HG03460 (cell line): ENCODE measurements around the gene FILIP1L.

ENCODE experiments used
- ATAC-seq: cut with Tn5 transposase; IDR thresholded peaks from one replicate; pipeline ENCODE4 v1.9.1; 2021; ENCODE audit not compliant: unreplicated experiment

FILIP1L gene

GRCh38 chr3:100019719-100020118, 94.6 kb downstream of the FILIP1L start:
- ATAC-seq: no peak

- no peak for ATAC-seq
Measured at GRCh38 chr3:100018806-100019205, 95.5 kb downstream of the FILIP1L start.

- ATAC-seq: no peak
Measured at GRCh38 chr3:100010087-100010417, 104.2 kb downstream of the FILIP1L start.

GRCh38 chr3:100009276-100010086, 104.8 kb downstream of the FILIP1L start:
- no peak for ATAC-seq

- ATAC-seq: no peak
Measured at GRCh38 chr3:100008081-100008698, 106.1 kb downstream of the FILIP1L start.

- no peak for ATAC-seq
Measured at GRCh38 chr3:100007313-100007712, 107.0 kb downstream of the FILIP1L start.

- ATAC-seq: no peak
Measured at GRCh38 chr3:100006570-100007271, 107.6 kb downstream of the FILIP1L start.

GRCh38 chr3:100005665-100006393, 108.5 kb downstream of the FILIP1L start:
- ATAC-seq: no peak

GRCh38 chr3:100004931-100005330, 109.4 kb downstream of the FILIP1L start:
- no peak for ATAC-seq

- ATAC-seq: no peak
Measured at GRCh38 chr3:100003609-100004503, 110.4 kb downstream of the FILIP1L start.

- no peak for ATAC-seq
Measured at GRCh38 chr3:100002599-100003350, 111.5 kb downstream of the FILIP1L start.

GRCh38 chr3:100001526-100002270, 112.6 kb downstream of the FILIP1L start:
- ATAC-seq: no peak

- ATAC-seq: no peak
Measured at GRCh38 chr3:100001083-100001482, 113.2 kb downstream of the FILIP1L start.

GRCh38 chr3:99999536-99999935, 114.8 kb downstream of the FILIP1L start:
- no peak for ATAC-seq

GRCh38 chr3:99997293-99997692, 117.0 kb downstream of the FILIP1L start:
- ATAC-seq: no peak

- ATAC-seq: no peak
Measured at GRCh38 chr3:99990179-99990578, 124.1 kb downstream of the FILIP1L start.

GRCh38 chr3:99984668-99985067, 129.6 kb downstream of the FILIP1L start:
- no peak for ATAC-seq

GRCh38 chr3:99984139-99984538, 130.2 kb downstream of the FILIP1L start:
- no peak for ATAC-seq

GRCh38 chr3:99982650-99983049, 131.7 kb downstream of the FILIP1L start:
- ATAC-seq: no peak
